Measurements from ENCODE around the gene NECAB2.

NECAB2 gene

DNA sequence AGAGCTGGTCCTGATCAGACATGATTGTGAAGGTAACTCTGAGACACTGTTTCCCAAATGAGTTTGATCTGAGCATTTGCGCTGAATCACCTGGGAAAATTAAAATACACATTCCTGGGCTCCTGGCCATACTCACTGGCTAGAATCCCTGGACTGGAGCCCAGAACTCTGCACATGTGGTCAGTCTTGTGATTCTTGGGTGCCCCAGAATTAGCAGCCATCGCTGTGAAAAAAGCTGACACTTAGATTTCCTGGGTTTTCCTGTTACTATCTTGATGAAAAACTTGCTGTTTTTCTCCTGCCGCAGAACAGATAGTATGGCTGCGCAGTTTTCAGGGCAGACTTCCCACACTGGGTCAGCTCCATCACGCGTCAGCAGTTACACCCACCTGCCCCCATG is 24.6 kb downstream of the NECAB2 start:
- DNase-seq (ENCODE audit: low spot score) = peak; percentile 48

DNA sequence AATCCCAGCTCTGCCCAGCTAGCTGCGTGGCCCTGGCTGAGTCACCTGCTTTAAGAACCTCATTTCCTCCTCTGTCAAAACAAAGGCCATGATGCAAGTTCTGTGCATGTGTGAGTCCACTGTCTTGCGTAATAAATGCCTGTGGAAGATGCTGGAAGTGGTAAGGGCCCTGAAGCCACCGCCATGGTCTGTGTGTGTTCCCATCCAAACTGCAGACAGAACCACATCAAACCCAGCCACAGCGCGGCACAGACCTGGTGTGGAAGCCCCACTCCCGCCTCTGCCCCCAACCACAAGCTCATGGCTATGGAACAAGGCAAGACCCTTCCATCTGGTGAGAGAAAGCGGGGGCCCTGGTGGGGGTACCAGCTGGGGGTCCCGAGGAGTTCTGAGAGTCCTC is 26.0 kb downstream of the NECAB2 start:
- DNase-seq (ENCODE audit: low spot score) = peak; percentile 91

DNA sequence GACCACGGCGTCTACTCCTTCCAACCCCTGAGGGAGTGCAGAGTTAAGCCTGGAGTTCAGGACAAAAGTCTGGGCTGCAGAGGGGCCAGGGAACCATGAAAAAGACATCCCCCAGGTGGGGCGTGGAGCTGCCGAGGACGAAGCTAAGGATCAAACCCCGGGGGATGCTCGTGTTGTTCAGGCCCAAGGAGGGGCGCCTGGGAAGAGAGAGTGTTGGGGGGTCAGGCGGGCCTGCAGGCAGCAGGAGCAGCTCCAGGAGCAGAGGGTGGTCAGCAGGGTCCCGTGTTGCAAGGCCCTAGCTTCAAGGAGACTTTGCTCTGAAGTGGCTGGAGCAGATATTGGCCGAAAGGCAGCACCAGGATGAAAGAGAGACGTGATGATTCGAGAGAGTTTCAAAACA is 26.7 kb downstream of the NECAB2 start:
- DNase-seq (ENCODE audit: low spot score) = no peak

DNA sequence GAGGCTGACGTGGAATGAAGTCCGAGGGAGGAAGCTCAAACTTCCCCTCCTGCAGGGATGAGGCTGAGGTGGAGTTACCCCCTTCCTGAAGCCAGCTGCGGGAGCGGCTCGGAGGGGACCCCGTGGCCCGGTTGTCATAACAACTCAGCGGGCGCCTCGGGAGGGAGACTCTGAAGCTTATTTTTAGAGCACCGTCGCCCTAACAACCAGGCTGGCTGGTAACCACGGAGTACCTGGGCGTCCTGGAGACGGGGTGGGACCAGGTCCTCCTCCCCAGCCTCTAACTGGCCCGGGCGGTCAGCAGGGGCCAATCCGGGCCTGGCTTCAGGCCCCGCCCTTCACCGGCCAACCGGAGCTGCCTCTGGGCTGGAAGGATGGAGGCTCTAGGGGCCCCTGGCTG is 27.7 kb downstream of the NECAB2 start:
- DNase-seq (ENCODE audit: low spot score) = no peak

DNA sequence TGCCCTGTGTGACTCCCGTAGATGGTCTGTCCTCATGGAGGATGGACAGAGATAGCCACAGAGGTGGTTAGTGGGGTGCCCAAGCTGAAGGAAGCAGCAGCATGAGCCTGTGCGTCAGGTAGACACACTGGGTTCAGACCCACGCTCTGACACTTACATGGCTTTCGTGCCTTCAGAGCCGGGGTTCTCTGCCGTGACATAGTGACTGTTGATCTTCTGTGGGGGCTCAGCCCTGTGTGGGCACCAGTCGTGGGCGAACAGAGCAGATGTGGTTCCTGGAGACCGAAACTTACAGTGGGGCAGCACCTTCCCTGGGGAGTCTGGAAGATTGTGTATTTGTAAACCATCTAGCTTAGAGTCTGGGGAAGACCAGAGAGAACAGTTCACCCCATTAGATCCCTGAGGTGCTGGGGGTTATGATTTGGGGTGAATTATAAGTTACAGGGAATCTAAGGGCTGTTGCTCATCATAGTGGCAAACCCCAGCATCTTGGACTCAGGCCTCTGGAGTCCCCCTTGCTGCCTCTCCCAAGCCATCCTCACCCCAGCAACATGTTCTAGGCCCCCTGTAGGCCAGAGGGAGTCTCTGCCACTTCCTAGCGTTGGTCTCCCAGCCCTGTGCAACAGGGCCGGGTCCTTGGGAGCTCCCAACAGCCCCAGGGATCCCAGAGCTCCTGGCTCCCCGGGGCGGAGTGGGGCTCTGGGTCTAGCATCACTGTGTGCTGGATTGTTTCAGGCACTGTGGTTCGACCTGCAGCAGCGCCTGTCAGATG is 28.6 kb downstream of the NECAB2 start:
- DNase-seq (ENCODE audit: low spot score) = no peak

DNA sequence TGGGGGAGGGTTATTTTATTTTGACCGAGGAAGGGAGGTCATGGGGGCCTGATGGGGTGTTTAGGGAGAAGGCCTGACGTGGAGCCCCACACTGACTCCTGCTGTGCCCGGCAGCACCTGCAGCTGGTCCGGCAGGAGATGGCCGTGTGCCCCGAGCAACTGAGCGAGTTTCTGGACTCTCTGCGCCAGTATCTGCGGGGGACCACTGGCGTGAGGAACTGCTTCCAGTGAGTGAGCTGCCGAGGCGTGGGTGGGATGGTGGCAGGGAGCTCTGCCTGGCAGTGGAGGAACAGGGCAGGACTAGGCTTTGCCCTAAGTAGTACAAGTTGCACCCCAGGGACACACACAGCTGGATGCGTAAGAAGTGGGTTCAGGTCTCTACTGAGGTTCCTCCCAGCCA is 30.0 kb downstream of the NECAB2 start:
- DNase-seq (ENCODE audit: low spot score) = no peak

DNA sequence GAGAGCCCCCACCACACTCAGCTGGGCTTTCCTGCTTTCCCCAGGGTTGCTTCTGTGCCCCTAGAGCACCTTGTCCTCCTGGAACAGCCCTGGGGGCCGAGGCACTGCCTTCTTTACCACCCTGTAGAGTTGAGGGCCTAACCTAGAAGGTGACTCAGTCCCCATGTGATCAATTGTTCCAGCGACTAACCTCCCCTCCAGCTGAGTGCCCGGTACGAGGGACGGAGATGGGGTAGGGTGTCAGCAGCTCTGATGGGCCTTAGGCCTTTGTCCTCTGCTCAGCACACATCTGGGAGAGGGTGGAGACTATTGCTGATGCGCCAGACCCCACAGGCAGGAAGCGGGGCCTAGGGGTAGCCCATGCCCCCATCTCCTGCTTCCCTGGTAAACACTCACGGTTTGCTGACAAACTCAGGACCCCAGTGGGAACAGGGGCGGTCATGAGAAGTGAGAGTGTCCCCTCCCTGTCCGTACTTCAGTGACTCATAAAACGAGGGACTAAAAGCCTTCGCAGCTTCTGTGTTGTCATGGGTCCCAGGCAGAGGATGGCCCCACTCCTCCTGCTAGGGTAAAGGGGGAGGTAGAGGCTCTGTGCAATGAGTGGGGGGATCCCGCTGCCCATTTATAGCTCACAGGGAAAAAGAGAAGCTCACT is 33.1 kb downstream of the NECAB2 start:
- no peak for DNase-seq (ENCODE audit: low spot score)

DNA sequence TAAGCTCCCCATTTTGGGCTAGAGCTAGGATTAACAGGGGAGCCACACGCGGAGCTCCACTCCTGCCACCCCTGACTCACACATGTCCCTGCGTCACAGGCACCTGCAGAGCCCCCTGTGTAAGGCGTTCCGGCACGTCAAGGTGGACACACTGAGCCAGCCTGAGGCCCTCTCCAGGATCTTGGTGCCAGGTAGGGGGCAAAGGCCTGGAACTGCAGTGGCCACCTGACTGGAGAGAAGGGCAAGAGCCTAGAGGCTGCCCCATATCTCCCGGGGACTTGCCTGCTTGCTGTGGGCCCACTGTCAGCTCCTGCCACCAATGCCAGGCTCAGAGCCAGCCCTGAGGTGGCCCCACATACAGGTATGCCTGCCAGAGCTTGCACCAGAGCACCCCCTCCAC is 33.7 kb downstream of the NECAB2 start:
- DNase-seq (ENCODE audit: low spot score) = no peak

DNA sequence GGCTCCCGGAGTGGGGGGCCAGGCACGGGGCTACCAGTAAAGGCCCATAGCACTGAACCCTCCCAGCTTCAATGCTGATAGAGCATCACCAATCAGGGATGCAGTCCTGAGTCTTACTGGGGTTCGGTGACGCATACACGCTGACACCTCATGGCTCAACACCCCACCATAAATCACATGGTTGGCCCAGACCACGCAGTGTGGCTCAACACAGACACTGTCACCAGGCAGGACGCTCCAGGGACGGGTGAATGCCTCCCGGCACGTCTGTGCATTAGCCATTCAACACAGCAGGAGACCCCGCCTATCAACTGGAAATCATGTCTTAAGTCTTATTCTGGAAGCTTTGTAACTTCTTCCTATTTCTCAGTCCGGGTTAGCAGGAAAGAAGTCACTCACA is 35.0 kb downstream of the NECAB2 start:
- DNase-seq (ENCODE audit: low spot score) = no peak

DNA sequence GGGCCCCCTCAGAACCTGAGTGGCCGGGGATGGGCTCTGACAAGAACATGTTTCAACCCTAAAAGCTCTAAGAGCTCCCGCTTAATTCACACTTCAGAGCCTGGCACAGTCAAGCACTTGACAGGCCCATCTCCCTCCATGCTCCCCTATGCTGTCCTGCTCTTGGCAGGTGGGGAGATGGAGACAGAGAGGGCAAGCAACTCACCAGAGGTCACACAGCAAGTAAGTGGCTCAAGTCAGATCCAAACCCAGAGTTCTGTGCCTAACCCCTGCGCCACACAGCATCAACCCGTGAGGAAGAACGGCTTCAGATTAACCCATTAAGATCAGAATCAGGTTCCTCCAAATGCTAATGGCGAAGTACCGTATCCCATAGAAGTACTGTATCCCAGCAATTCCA is 36.4 kb downstream of the NECAB2 start:
- DNase-seq (ENCODE audit: low spot score) = no peak

DNA sequence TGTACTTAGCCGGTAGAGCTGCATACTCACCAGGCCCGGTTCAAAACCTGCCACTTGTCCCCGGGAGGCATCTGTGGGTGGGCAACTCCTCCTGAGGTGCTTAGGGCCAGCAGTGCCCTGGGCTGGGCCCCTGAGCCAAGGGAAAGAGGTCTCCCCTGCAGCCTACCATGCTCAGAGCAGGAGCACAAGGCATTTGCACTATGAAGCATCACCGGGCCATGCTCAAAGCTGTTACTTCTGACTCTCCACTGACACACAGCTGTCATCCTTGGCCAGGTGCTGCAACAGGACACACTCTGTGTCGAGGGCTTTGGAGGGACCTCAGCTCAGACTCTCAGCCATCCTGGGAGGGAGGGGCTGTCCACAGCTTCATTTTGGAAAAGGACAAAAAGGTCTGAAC is 37.3 kb downstream of the NECAB2 start:
- no peak for DNase-seq (ENCODE audit: low spot score)

DNA sequence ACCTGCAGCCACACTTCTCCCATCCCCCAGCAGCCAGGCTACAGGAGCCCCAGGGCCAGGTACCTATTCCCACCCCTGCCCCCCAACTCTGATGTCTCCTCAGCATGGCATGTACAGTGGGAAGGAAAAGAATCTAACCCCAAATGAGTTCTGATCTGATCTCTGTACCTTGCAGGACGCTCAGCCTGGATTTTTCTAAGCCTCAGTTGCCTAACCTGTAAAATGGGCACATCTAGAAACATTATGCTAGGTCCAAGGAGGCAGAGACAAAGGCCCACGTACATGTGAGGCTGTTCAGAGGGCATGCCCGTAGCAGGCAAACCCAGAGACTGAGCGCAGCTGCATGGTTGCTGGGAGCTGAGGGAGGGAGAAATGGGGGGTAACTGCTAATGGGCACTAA is 39.5 kb downstream of the NECAB2 start:
- DNase-seq (ENCODE audit: low spot score) = no peak

DNA sequence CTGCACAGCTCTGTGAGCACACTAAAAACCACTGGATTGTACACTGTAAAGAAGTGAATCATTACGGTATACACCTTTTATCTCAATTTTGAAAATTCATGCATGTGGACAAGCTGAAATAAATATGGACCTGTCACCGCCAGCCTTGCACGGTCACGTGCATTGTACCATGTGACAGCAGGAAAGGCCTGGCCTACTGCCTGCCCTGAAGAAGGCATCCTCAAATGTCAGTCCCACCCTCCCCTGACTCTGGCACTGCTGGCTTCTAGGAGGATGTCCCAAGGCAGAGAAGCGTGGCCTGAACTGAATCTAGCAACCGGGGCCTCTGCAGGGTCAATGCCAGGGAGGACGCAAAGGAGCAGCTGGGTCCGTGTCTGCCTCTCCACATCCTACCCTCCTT is 39.9 kb downstream of the NECAB2 start:
- DNase-seq (ENCODE audit: low spot score) = no peak

DNA sequence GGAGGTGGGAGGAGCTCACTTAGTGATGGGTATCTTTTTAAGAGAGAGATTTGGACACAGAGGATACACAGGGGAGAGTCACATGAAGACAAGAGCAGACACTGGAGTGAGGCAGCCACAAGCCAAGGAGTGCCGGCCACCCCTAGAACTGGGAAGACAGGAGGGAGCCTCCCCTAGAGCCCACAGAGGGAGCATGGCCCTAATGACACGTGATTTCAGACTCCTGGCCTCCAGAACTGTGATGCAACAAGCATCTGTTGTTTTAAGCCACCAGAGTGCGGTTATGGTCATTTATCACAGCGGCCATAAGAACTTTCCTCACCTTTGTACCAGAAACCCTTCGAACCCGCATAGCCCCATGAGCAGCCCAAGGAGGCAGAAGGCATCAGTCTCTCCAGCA is 41.2 kb downstream of the NECAB2 start:
- no peak for DNase-seq (ENCODE audit: low spot score)

DNA sequence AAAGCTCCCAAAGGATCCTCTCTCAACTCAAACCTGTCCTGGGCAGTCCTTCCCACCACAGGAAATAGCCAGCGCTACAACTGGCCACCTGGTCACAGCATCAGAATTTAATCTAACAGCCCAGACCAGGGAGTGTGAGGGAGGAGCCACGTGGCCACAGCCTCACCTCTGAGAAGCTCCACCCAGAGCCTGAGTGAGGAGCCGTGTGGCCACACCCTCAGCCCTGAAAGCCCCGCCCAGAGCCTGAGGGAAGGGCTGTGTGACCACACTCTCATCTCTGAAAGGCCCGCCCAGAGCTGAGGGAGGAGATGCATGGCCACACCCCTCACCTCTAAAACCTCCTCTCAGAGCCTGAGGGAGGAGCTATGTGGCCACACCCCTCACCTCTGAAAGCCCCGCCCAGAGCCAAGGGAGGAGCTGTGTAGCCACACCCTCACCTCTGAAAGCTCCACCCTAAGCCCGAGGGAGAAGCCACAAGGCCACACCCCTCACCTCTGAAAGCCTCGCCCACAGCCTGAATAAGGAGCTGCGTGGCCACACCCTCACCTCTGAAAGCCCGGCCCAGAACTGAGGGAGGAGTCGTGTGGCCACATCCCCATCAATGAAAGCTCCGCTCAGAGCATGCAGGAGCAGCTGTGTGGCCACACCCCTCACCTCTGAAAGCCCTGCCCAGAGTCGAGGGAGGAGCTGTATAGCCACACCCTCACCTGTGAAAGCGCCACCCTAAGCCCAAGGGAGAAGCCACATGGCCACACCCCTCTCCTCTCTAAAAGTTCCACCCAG is 45.9 kb downstream of the NECAB2 start:
- peak; percentile 42 for DNase-seq (ENCODE audit: low spot score)

DNA sequence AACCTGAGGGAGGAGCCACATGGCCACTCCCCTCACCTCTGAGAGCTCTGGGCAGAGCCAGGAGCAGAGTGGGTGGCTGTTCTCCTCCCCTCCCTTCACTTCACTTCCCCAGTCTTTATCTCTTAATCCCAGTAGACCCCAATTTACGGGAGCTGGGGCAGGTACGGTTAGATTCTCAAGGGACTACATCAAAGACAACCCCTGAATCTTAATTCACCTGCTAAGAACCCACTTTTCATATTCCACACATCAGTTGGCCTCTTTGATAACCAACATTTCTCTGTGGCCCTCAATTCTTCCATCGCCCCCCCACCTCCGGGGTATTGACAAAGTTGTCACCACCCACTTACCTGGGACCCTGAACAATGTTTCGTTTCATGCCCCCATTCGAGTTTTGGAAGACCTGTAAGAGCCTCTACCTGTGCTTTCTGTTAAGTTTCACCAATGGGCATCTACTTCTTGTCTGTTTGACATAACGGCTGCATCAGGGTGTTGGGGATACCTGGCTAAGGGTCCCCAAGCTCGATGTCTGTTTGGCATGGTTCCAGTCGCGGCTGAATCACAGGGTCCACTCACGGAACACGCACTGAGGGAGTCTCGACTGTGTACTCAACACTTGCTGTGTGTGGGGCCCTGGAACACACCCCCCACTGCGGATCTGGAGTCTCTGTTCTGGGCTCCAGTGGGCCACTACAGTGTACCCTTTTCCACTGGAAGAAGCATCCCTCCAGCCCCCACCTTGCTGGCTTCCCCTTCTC is 46.7 kb downstream of the NECAB2 start:
- DNase-seq (ENCODE audit: low spot score) = no peak

DNA sequence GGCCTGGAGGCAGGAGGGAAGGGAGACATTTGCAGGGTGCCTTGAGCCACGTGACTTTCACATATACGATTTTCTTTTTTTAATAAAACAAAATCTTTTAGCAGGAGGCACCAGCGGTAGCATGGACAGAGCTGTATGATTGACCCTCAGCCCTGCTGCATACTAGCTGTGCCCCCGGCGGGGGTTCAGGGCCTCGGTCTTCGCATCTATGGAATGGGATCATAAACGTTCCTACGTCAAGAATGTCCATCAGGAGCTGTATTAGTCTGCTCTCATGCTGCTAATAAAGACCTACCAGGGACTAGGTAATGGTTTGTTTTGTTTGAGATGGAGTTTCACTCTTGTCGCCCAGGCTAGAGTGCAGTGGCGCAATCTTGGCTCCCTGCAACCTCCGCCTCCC is 47.4 kb downstream of the NECAB2 start:
- no peak for DNase-seq (ENCODE audit: low spot score)

DNA sequence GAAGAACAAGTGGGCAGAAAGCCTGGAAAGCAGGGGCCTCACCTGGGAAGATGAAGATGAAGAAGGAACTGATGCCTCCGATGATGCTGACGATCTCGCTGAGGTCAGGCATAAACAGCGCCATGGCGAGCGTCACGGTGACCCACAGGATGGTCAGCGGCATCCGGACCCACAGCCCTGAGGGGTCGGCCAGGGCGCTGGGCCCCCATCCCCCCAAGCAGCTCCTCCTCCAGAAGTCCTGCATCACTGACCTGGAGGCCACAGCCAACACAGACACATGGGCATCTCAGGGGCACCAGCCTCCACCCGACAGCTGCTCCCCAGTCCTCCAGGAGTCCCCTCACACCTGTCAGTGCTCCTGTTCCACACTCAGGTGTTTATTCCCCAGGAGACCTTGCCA is 48.4 kb downstream of the NECAB2 start:
- DNase-seq (ENCODE audit: low spot score) = no peak

DNA sequence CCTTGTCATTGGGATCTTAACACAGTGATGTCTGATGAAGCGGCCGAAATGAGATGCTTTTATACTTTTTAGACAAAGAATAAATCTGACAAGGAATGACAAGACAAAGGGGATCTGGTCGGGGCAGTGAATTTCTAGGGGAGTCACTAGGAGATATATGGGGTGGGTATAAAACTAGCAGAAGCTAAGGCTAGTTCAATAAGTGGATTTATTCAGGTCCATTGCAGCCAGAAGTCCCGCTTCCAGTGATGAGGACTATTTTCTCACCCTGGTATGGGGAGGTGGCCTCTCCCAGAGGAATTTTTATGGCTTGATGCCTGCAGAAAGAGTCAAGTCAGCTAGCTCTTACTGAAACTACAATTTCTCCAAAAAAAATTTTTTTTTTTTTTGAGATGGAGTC is 50.7 kb downstream of the NECAB2 start:
- DNase-seq (ENCODE audit: low spot score) = no peak

DNA sequence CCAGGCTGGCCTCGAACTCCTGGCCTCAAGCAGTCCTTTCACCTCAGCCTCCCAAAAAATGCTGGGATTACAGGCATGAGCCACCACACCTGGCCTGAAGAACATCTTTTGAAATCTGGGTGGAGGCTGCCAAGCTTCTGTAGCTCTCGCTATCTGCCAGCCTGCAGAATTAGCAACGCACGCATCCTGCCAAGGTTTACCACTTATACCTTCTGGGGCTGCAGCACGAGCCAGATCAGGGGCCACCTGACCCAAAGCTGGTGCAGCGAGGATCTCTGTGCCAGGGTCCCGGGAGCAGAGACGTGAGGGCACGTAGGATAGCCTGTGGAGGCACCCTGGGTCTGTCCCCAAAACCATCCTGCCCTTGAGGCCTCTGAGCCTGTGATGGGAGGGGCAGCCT is 52.3 kb downstream of the NECAB2 start:
- DNase-seq (ENCODE audit: low spot score) = no peak

DNA sequence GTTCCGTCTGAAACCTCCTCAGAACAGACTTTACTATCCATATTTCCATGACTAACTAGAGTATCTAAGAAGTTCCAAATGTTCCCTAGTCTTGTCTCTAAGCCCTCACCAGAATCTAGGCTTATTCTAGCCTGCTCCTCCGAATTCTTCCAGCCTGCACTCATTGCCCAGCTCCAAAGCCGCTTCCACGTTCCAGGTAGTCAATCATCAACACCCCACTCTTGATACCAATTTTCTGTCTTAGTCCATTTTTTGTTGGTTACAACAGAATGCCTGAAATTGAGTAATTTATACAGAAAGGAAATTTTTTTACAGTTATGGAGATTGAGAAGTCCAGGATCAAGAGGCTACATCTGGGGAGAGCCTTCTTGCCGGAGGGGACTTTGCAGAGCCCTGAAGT is 53.4 kb downstream of the NECAB2 start:
- DNase-seq (ENCODE audit: low spot score) = no peak

DNA sequence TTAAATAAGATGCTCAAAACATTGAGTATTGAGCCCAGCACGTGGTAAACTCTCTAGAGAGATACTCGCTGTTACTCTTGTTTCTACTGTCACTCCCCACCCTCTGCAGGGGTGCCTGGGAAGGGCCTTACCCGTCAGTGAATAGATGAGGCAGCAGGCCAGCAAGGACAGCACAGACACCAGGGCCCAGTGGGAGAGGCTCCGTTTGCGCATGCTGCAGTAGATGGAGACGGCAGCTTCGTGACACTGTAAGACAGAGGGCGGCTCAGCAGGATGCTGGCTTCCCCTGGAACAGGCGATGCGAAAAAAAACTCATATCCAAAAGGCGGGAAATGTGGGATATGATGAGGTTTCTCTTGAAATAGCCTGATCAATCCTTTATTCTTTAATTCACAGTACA is 54.6 kb downstream of the NECAB2 start:
- no peak for DNase-seq (ENCODE audit: low spot score)

DNA sequence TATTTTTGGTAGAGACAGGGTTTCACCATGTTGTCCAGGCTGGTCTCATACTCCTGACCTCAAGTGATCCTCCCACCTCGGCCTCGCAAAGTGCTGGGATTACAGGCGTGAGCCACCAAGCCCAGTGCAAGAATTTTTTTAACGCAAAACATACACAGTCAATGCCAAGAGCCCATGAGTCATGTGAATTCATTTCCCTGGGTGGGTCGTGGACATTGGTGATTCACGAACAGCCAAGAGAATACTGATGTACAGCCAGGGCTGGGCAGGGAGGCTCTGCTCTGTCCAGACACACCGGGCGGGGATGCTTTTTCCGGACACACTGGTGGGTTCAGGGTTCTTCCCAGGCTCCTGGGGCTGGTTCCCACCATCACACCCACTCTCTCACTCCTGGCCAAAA is 56.8 kb downstream of the NECAB2 start:
- DNase-seq (ENCODE audit: low spot score) = peak; percentile 54
